Measurements from ENCODE around the gene IPPK. TPM values are rescaled to one million over a fixed set of nuclear protein-coding genes. Genes with fewer than 3 reads are reported as not detected.

The IPPK gene
- total and polyA plus RNA-seq, 5 donors from 2014 or later = 3.8 to 9.2 (median 5.5) TPM

DNA sequence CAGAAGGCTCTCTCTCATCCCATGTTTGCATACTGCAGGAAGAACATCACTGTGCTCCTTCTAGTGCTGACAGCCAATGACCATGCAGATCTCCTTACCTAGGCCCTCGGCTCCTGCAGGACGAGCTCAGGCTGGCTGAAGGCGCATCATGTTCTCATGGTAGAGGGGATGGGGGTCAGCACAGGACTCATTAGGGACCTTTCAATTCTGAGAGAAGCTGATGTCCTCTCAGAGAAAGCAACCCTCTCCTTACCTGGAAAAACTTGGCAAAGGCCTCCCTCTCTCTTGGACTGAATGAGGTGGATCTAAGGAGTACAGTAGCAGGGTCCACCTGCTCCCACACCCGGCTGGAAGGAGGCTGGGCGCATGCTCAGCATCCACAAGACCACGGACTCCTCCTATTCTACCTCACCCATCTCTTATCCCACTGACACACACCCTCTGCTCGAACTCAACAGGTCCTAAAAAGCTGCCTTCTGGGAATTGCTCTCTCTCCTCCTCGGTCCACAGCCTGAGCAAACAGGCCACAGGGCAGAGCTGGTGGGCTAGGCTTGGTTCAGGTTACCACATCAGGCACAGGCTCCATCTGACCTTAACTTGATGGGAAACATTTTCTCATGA, 2.9 kb downstream of the IPPK start:
- ATAC-seq (ENCODE audit: low read depth in 2 of 2) = no peak
- Mint-ChIP-seq H3K4me1 (peaks cover 15 to 70% (median 50%) of the 10 kb centered on the region in 4 donors), H3K27ac (peak overlapping the region; percentile 48 to 78 (median 71)), H3K4me3 (peak overlapping the region in 3 of 4 donors; percentile 19 to 100 (median 46)), H3K36me3 (peaks cover 5% of the 10 kb centered on the region), H3K9me3 (no peaks in the 10 kb centered on the region), H3K27me3 (no peaks in the 10 kb centered on the region)
- H3K4me3 ChIP-seq (ENCODE audit: low read depth, low read length) = no peak overlapping the region
- H3K9me3 ChIP-seq (ENCODE audit: control insufficient read depth in 2 of 2, low read length in 2 of 2) = no peaks in the 10 kb centered on the region
- H3K27me3 ChIP-seq (ENCODE audit: control insufficient read depth, insufficient read depth, low read length) = no peaks in the 10 kb centered on the region
- no peak overlapping the region for H3K27ac ChIP-seq (ENCODE audit: insufficient read depth, low read length, poor library complexity, severe bottlenecking)
- peaks cover 8% of the 10 kb centered on the region for H3K36me3 ChIP-seq (ENCODE audit: control insufficient read depth, insufficient read depth, low read length)
- DNase-seq = no peak
- peaks cover 30% of the 10 kb centered on the region for H3K4me1 ChIP-seq (ENCODE audit: control insufficient read depth, insufficient read depth, low read length, poor library complexity, severe bottlenecking)

DNA sequence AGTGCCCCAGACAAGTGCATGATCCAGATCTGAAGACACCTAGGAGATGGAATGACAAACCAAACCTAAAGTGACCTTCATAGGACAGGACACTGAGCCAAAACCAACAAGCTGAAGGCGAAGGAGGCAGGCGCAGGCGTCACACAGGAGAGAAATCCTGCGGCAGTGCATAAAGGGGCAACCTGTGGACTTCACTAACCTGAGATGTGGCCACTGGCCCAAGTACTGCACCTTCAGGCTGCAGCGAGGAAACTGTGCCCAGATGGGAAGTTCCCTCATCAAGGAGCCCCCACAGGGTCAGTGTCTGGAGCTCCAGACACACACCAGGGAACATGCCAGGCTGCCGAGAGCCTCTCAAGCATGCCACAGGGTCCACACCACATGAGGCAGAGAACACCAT, 3.7 kb downstream of the IPPK start:
- no peak overlapping the region for H3K4me3 ChIP-seq (ENCODE audit: low read depth, low read length)
- peak overlapping the region in 1 of 3 donors; percentile 47 for H3K27ac Mint-ChIP-seq
- H3K4me1 Mint-ChIP-seq = peaks cover 15 to 74% (median 51%) of the 10 kb centered on the region in 4 donors
- no peaks in the 10 kb centered on the region for H3K9me3 ChIP-seq (ENCODE audit: control insufficient read depth in 2 of 2, low read length in 2 of 2)
- H3K9me3 Mint-ChIP-seq = no peaks in the 10 kb centered on the region
- peaks cover 29% of the 10 kb centered on the region for H3K4me1 ChIP-seq (ENCODE audit: control insufficient read depth, insufficient read depth, low read length, poor library complexity, severe bottlenecking)
- ATAC-seq (ENCODE audit: low read depth in 2 of 2) (no peak), DNase-seq (no peak)
- peaks cover 5% of the 10 kb centered on the region for H3K36me3 Mint-ChIP-seq
- no peaks in the 10 kb centered on the region for H3K27me3 Mint-ChIP-seq
- peak overlapping the region in 3 of 4 donors; percentile 8 to 100 (median 29) for H3K4me3 Mint-ChIP-seq
- no peaks in the 10 kb centered on the region for H3K27me3 ChIP-seq (ENCODE audit: control insufficient read depth, insufficient read depth, low read length)
- H3K27ac ChIP-seq (ENCODE audit: insufficient read depth, low read length, poor library complexity, severe bottlenecking) = no peak overlapping the region
- peaks cover 8% of the 10 kb centered on the region for H3K36me3 ChIP-seq (ENCODE audit: control insufficient read depth, insufficient read depth, low read length)

DNA sequence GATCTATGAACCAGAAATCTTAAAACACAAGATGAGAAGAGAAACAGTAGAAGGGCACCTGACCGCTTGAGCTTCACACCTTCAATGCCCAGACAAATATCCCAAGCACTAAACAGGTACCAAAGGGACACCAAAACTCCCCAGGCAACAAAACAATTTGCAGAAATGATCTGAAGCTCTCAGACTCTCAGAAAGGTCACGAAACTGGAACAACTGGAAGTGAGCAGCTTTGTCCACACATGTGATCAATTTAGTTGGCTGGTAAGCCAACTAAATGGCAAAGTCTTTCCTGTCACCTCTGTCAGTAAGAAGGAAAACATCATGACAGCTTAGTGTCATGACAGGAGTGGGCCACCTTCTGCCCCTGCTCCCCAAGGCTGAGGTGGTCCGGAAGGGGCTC, 4.1 kb downstream of the IPPK start:
- no peaks in the 10 kb centered on the region for H3K9me3 Mint-ChIP-seq
- H3K4me3 Mint-ChIP-seq = peak overlapping the region in 2 of 4 donors; percentile 29 to 100
- H3K36me3 Mint-ChIP-seq = peaks cover 5% of the 10 kb centered on the region
- DNase-seq = no peak
- peaks cover 15 to 73% (median 50%) of the 10 kb centered on the region in 4 donors for H3K4me1 Mint-ChIP-seq
- H3K4me1 ChIP-seq (ENCODE audit: control insufficient read depth, insufficient read depth, low read length, poor library complexity, severe bottlenecking) = peaks cover 25% of the 10 kb centered on the region
- no peak for ATAC-seq (ENCODE audit: low read depth in 2 of 2)
- no peaks in the 10 kb centered on the region for H3K27me3 Mint-ChIP-seq
- H3K9me3 ChIP-seq (ENCODE audit: control insufficient read depth in 2 of 2, low read length in 2 of 2) = no peaks in the 10 kb centered on the region
- no peak overlapping the region for H3K27ac ChIP-seq (ENCODE audit: insufficient read depth, low read length, poor library complexity, severe bottlenecking)
- no peak overlapping the region for H3K4me3 ChIP-seq (ENCODE audit: low read depth, low read length)
- no peaks in the 10 kb centered on the region for H3K27me3 ChIP-seq (ENCODE audit: control insufficient read depth, insufficient read depth, low read length)
- peaks cover 8% of the 10 kb centered on the region for H3K36me3 ChIP-seq (ENCODE audit: control insufficient read depth, insufficient read depth, low read length)
- peak overlapping the region in 2 of 3 donors; percentile 47 to 80 for H3K27ac Mint-ChIP-seq

DNA sequence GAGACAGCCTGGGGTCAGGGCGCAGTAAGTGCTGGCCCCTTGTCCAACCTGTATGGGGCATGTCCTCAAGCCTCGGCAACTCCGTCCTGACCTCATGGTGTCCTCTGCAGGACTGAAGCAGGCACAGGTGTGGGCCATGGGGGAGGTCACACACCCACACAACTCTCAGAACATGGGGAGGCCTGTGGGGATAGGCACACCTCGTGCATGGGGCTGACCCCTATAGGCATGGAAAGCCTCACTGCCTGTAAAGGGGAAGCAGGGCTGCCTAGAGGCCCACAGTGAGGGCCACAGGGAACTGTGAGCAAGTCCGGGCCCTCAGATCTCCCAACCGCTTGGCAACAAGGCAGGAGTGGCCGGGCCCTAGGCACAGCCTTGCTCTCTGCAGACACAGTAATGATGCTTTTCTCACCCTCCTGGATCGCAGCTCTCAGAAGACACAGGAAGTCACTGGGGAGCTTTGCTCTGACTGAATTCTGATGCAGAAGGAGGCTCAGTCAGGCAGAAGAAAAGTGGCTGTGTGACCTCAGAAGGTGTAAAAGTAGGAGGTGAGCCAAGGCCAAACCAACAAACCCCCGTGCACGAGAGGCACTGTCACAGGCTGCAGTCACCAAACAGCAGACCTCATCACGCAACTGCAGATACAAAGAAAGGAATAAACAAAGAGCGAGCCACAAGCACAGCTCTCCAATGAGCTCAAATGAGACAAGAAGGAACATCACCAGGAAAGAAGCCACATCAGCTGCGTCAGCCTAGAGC, 5.4 kb downstream of the IPPK start:
- Mint-ChIP-seq H3K4me1 (peaks cover 10 to 70% (median 51%) of the 10 kb centered on the region in 4 donors), H3K9me3 (no peaks in the 10 kb centered on the region), H3K27ac (peak overlapping the region in 2 of 3 donors; percentile 73 to 82), H3K4me3 (peak overlapping the region in 3 of 4 donors; percentile 8 to 79 (median 54)), H3K36me3 (peaks cover 5% of the 10 kb centered on the region), H3K27me3 (no peaks in the 10 kb centered on the region)
- Histone ChIP-seq H3K27ac (ENCODE audit: insufficient read depth, low read length, poor library complexity, severe bottlenecking) (no peak overlapping the region), H3K4me3 (ENCODE audit: low read depth, low read length) (no peak overlapping the region), H3K36me3 (ENCODE audit: control insufficient read depth, insufficient read depth, low read length) (peaks cover 8% of the 10 kb centered on the region), H3K9me3 (ENCODE audit: control insufficient read depth in 2 of 2, low read length in 2 of 2) (no peaks in the 10 kb centered on the region), H3K4me1 (ENCODE audit: control insufficient read depth, insufficient read depth, low read length, poor library complexity, severe bottlenecking) (peaks cover 19% of the 10 kb centered on the region), H3K27me3 (ENCODE audit: control insufficient read depth, insufficient read depth, low read length) (no peaks in the 10 kb centered on the region)
- ATAC-seq (ENCODE audit: low read depth in 2 of 2) = peak in 1 of 2 donors; percentile 37
- DNase-seq = peak in 2 of 3 donors; percentile 6 to 49

DNA sequence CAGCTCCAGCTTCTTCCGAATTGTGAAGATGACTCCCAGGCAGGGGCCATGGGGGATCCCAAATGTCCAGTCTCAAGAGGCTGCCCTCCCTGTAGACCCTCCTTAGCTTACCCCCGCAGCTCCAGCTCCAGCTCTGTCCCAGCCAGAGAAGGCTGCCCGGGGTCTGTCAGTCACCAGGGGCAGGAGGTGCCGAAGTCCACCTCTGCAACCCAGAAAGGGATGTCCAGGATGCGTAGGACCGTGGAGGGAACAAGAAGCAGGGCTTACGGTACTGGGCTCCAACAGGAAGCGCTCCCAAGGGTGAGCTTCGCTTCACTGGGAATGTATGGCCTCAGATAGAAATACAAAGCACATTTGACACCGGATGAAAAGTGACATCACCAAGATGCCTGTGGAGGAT, 6.0 kb downstream of the IPPK start:
- H3K36me3 Mint-ChIP-seq = peaks cover 5% of the 10 kb centered on the region
- no peaks in the 10 kb centered on the region for H3K9me3 Mint-ChIP-seq
- H3K27ac Mint-ChIP-seq = no peak overlapping the region
- no peak overlapping the region for H3K4me3 ChIP-seq (ENCODE audit: low read depth, low read length)
- no peaks in the 10 kb centered on the region for H3K27me3 ChIP-seq (ENCODE audit: control insufficient read depth, insufficient read depth, low read length)
- peaks cover 10 to 66% (median 48%) of the 10 kb centered on the region in 4 donors for H3K4me1 Mint-ChIP-seq
- H3K9me3 ChIP-seq (ENCODE audit: control insufficient read depth in 2 of 2, low read length in 2 of 2) = no peaks in the 10 kb centered on the region
- peaks cover 12% of the 10 kb centered on the region for H3K4me1 ChIP-seq (ENCODE audit: control insufficient read depth, insufficient read depth, low read length, poor library complexity, severe bottlenecking)
- ATAC-seq (ENCODE audit: low read depth in 2 of 2) (no peak), DNase-seq (no peak)
- no peak overlapping the region for H3K27ac ChIP-seq (ENCODE audit: insufficient read depth, low read length, poor library complexity, severe bottlenecking)
- peaks cover 8% of the 10 kb centered on the region for H3K36me3 ChIP-seq (ENCODE audit: control insufficient read depth, insufficient read depth, low read length)
- H3K27me3 Mint-ChIP-seq = no peaks in the 10 kb centered on the region
- no peak overlapping the region for H3K4me3 Mint-ChIP-seq

DNA sequence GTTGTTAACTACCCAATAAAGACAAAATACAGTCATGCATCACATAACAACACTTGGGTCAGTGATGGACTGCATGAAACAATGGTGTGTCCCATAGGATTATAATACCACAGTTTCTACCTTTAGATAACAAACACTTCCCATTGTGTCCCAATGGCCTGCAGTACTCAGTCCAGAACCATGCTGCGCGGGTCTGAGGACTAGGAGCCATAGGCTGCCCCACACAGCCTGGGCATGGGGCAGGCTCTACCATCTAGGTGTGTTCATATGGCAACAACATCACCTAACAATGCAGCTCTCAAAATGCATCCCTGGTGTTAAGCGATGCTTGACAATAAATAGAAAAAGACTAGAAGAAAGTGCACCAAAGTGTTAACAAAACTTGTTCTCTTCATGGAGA, 6.8 kb downstream of the IPPK start:
- no peaks in the 10 kb centered on the region for H3K9me3 ChIP-seq (ENCODE audit: control insufficient read depth in 2 of 2, low read length in 2 of 2)
- Mint-ChIP-seq H3K4me1 (peaks cover 10 to 58% (median 40%) of the 10 kb centered on the region in 4 donors), H3K4me3 (no peak overlapping the region), H3K36me3 (peaks cover 5% of the 10 kb centered on the region), H3K27me3 (no peaks in the 10 kb centered on the region), H3K27ac (peak overlapping the region in 1 of 3 donors; percentile 24), H3K9me3 (no peaks in the 10 kb centered on the region)
- no peak for DNase-seq
- no peak overlapping the region for H3K27ac ChIP-seq (ENCODE audit: insufficient read depth, low read length, poor library complexity, severe bottlenecking)
- H3K27me3 ChIP-seq (ENCODE audit: control insufficient read depth, insufficient read depth, low read length) = no peaks in the 10 kb centered on the region
- H3K36me3 ChIP-seq (ENCODE audit: control insufficient read depth, insufficient read depth, low read length) = peaks cover 13% of the 10 kb centered on the region
- H3K4me1 ChIP-seq (ENCODE audit: control insufficient read depth, insufficient read depth, low read length, poor library complexity, severe bottlenecking) = peaks cover 6% of the 10 kb centered on the region
- no peak for ATAC-seq (ENCODE audit: low read depth in 2 of 2)
- no peak overlapping the region for H3K4me3 ChIP-seq (ENCODE audit: low read depth, low read length)

DNA sequence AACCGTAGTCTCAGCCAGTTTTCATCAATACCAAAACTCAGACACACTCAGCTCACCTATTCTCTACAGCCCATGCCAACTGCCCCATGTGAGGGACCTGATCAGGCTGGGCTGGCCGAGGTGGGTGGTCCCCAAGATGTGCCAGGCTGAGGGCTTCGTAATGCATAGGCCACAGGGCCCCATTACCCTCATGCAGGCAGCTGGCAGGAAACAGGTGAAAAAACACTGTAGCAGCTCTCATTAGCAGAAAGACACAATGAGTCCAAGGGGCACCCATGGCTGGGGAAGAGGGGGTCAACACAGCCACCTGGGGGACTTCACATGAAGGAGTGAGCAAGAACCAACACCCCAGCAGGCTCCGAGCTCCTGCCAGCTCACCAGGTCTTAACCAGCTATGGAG, 8.2 kb downstream of the IPPK start:
- ATAC-seq (ENCODE audit: low read depth in 2 of 2) (no peak), DNase-seq (no peak)
- H3K27me3 Mint-ChIP-seq = no peaks in the 10 kb centered on the region
- no peaks in the 10 kb centered on the region for H3K27me3 ChIP-seq (ENCODE audit: control insufficient read depth, insufficient read depth, low read length)
- H3K36me3 Mint-ChIP-seq = peaks cover 6% of the 10 kb centered on the region
- no peak overlapping the region for H3K4me3 ChIP-seq (ENCODE audit: low read depth, low read length)
- no peak overlapping the region for H3K27ac ChIP-seq (ENCODE audit: insufficient read depth, low read length, poor library complexity, severe bottlenecking)
- H3K4me1 Mint-ChIP-seq = peaks cover 10 to 49% (median 32%) of the 10 kb centered on the region in 4 donors
- H3K4me1 ChIP-seq (ENCODE audit: control insufficient read depth, insufficient read depth, low read length, poor library complexity, severe bottlenecking) = peaks cover 6% of the 10 kb centered on the region
- H3K4me3 Mint-ChIP-seq = no peak overlapping the region
- peaks cover 13% of the 10 kb centered on the region for H3K36me3 ChIP-seq (ENCODE audit: control insufficient read depth, insufficient read depth, low read length)
- peak overlapping the region in 1 of 3 donors; percentile 69 for H3K27ac Mint-ChIP-seq
- no peaks in the 10 kb centered on the region for H3K9me3 Mint-ChIP-seq
- no peaks in the 10 kb centered on the region for H3K9me3 ChIP-seq (ENCODE audit: control insufficient read depth in 2 of 2, low read length in 2 of 2)
